H9 (cell line): ENCODE data around the gene PPM1H. TPM values are rescaled to one million over a fixed set of nuclear protein-coding genes. Genes with fewer than 3 reads are reported as not detected.

ENCODE experiments used
- DNase-seq: peaks from one replicate; pipeline ENCODE4 v3.0.0-alpha.2; 2017
- H2AFZ ChIP-seq: one replicate; pipeline ENCODE4 v1.6.1; 2013; ENCODE audit warnings: mild to moderate bottlenecking, low read length, control low read depth, moderate library complexity
- H2AK5ac ChIP-seq: 2 replicates; pipeline ENCODE4 v1.6.1; 2013; ENCODE audit warnings: low read length, control low read depth, mixed read lengths; ENCODE audit not compliant: insufficient read length
- H2BK120ac ChIP-seq: one replicate; pipeline ENCODE4 v1.6.1; 2013; ENCODE audit warnings: low read depth, mild to moderate bottlenecking, low read length, control low read depth, inconsistent platforms; ENCODE audit not compliant: poor library complexity, severe bottlenecking
- H2BK12ac ChIP-seq: 2 replicates; pipeline ENCODE4 v1.6.1; 2013; ENCODE audit warnings: low read length, control low read depth, mixed read lengths, low read depth; ENCODE audit not compliant: insufficient read length
- H2BK15ac ChIP-seq: 2 replicates; pipeline ENCODE4 v1.6.1; 2013; ENCODE audit warnings: low read depth, low read length, control low read depth
- H2BK20ac ChIP-seq: one replicate; pipeline ENCODE4 v1.6.1; 2013; ENCODE audit warnings: low read depth, mild to moderate bottlenecking, low read length, control low read depth, inconsistent platforms; ENCODE audit not compliant: poor library complexity, severe bottlenecking
- H2BK5ac ChIP-seq: 2 replicates; pipeline ENCODE4 v1.6.1; 2013; ENCODE audit warnings: low read length, control low read depth, mixed read lengths; ENCODE audit not compliant: insufficient read length
- H3K14ac ChIP-seq: 2 replicates; pipeline ENCODE4 v1.6.1; 2013; ENCODE audit warnings: low read length, control low read depth; ENCODE audit not compliant: insufficient read depth
- H3K18ac ChIP-seq: 2 replicates; pipeline ENCODE4 v1.6.1; 2013; ENCODE audit warnings: low read depth, mild to moderate bottlenecking, mixed read lengths, low read length, control low read depth; ENCODE audit not compliant: insufficient read length
- H3K23ac ChIP-seq: 2 replicates; pipeline ENCODE4 v1.6.1; 2013; ENCODE audit warnings: low read length, control low read depth, mixed read lengths, low read depth; ENCODE audit not compliant: insufficient read length
- H3K23me2 ChIP-seq: 2 replicates; pipeline ENCODE4 v1.6.1; 2013; ENCODE audit warnings: low read depth, mild to moderate bottlenecking, mixed read lengths, low read length, control low read depth; ENCODE audit not compliant: insufficient read length, poor library complexity, severe bottlenecking
- H3K27ac ChIP-seq: 2 replicates; pipeline ENCODE4 v1.5.1; 2013; ENCODE audit warnings: low read length, control low read depth, mixed read lengths, low read depth; ENCODE audit not compliant: insufficient read length
- H3K27me3 ChIP-seq: 2 replicates; pipeline ENCODE4 v1.6.1; 2013; ENCODE audit warnings: low read length, control low read depth, inconsistent platforms; ENCODE audit not compliant: insufficient read depth
- H3K4ac ChIP-seq: 2 replicates; pipeline ENCODE4 v1.6.1; 2013; ENCODE audit warnings: low read depth, mild to moderate bottlenecking, control low read depth, inconsistent platforms, low read length, moderate library complexity
- H3K4me1 ChIP-seq: 2 replicates; pipeline ENCODE4 v1.6.1; 2013; ENCODE audit warnings: low read length, control low read depth, inconsistent platforms; ENCODE audit not compliant: insufficient read depth
- H3K4me2 ChIP-seq: 2 replicates; pipeline ENCODE4 v1.6.1; 2013; ENCODE audit warnings: low read length, control low read depth, mixed read lengths; ENCODE audit not compliant: insufficient read length, insufficient read depth
- H3K56ac ChIP-seq: 2 replicates; pipeline ENCODE4 v1.6.1; 2013; ENCODE audit warnings: low read depth, mild to moderate bottlenecking, mixed read lengths, low read length, control low read depth; ENCODE audit not compliant: insufficient read length
- H3K79me1 ChIP-seq: 2 replicates; pipeline ENCODE4 v1.6.1; 2013; ENCODE audit warnings: low read depth, mild to moderate bottlenecking, moderate library complexity, low read length, control low read depth, inconsistent platforms; ENCODE audit not compliant: insufficient read depth, poor library complexity, severe bottlenecking
- H3K79me2 ChIP-seq: 2 replicates; pipeline ENCODE4 v1.6.1; 2013; ENCODE audit warnings: low read length, control low read depth, inconsistent platforms; ENCODE audit not compliant: insufficient read depth
- H3K9ac ChIP-seq: 2 replicates; pipeline ENCODE4 v1.6.1; 2013; ENCODE audit warnings: low read length, control low read depth, mixed read lengths; ENCODE audit not compliant: insufficient read length; ENCODE audit errors: extremely low read depth
- H3K9me3 ChIP-seq: one replicate; pipeline ENCODE4 v1.6.1; 2013; ENCODE audit warnings: low read depth, low read length, inconsistent platforms; ENCODE audit not compliant: control insufficient read depth
- H3T11ph ChIP-seq: one replicate; pipeline ENCODE4 v1.6.1; 2013; ENCODE audit warnings: mild to moderate bottlenecking, low read length, control low read depth, inconsistent platforms
- H4K20me1 ChIP-seq: one replicate; pipeline ENCODE4 v1.6.1; 2013; ENCODE audit not compliant: control insufficient read depth, insufficient read length, insufficient read depth
- H4K5ac ChIP-seq: 2 replicates; pipeline ENCODE4 v1.6.1; 2013; ENCODE audit warnings: low read depth, mild to moderate bottlenecking, mixed read lengths, low read length, control low read depth; ENCODE audit not compliant: insufficient read length
- H4K8ac ChIP-seq: replicated peaks from 2 replicates; pipeline ENCODE4 v1.6.1; 2013; ENCODE audit warnings: low read length, control low read depth, mixed read lengths, low read depth; ENCODE audit not compliant: insufficient read length
- H4K91ac ChIP-seq: 2 replicates; pipeline ENCODE4 v1.6.1; 2013; ENCODE audit warnings: low read depth, mild to moderate bottlenecking, moderate library complexity, mixed read lengths, low read length, control low read depth; ENCODE audit not compliant: insufficient read length
- H3K27ac Mint-ChIP-seq, 3 experiments: 2 replicates in 2 of 3; 3 replicates in 1 of 3; pipeline ENCODE4 v1.8.0; 2020 to 2021; ENCODE audit warnings: mixed read lengths in 3 of 3, mild to moderate bottlenecking in 1 of 3, moderate library complexity in 1 of 3
- H3K27me3 Mint-ChIP-seq: 2 replicates; pipeline ENCODE4 v1.8.0; 2021; ENCODE audit warnings: low read depth, mild to moderate bottlenecking, moderate library complexity, mixed read lengths
- H3K36me3 Mint-ChIP-seq, 3 experiments: 2 replicates in 2 of 3; 3 replicates in 1 of 3; pipeline ENCODE4 v1.8.0; 2020 to 2021; ENCODE audit warnings: low read depth in 3 of 3, mixed read lengths in 3 of 3; ENCODE audit not compliant: insufficient read depth in 1 of 3
- H3K4me1 Mint-ChIP-seq, 2 experiments: 2 replicates each; pipeline ENCODE4 v1.8.0; 2020; ENCODE audit warnings: mixed read lengths in 2 of 2
- H3K4me3 Mint-ChIP-seq, 2 experiments: 2 replicates in 1 of 2; 3 replicates in 1 of 2; pipeline ENCODE4 v1.8.0; 2020 to 2021; ENCODE audit warnings: mild to moderate bottlenecking in 2 of 2, mixed read lengths in 2 of 2, moderate library complexity in 1 of 2
- H3K9me3 Mint-ChIP-seq, 2 experiments: 2 replicates in 1 of 2; 3 replicates in 1 of 2; pipeline ENCODE4 v1.8.0; 2020; ENCODE audit warnings: mild to moderate bottlenecking in 2 of 2, mixed read lengths in 2 of 2, moderate library complexity in 1 of 2
- WGBS: extraction: QIAGEN DNeasy Blood & Tissue Kit; methylation state at CpG from one replicate; pipeline ENCODE4 v1.1.7; 2013; ENCODE audit warnings: missing lambda C conversion rate, low lambda C conversion rate, mixed read lengths; ENCODE audit not compliant: insufficient read length; ENCODE audit errors: extremely low coverage; 5-methylcytosine and 5-hydroxymethylcytosine counted together
- total RNA-seq: library from RNA; stranded (reverse); gene quantifications from 2 replicates; pipeline ENCODE4 v1.2.1, GENCODE V29; 2021
- TF ChIP-seq, protein P1 (sequence below): fragments of 200-600 bp; sonication (generic); conservative IDR thresholded peaks from 3 replicates; pipeline ENCODE4 v1.8.0; 2021; ENCODE audit warnings: antibody characterized with exemption, mild to moderate bottlenecking

Gene PPM1H
- total RNA-seq, 1 experiment from 2014 or later: 22.1 TPM

DNA sequence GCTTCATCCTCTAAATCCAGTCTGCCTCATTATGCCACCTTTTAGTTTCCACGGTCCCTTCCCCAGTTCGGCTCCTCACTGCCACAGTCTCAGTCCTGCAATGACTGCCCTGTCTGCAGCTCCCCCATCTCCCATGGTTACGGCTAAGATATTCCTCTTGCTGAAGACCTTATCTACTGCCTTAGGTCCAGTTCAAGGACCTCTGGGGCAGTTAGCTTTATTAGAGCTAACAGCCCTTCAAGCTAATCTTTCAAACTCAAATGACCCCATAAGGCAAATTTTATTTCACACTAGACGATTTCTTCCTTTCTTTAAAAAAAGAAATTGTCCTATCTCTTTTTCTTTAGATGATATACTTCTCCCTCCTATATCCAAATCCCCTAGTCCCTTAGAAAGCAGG lies 253.6 kb downstream of the PPM1H start:
- peaks cover 27 to 30% of the 10 kb centered on the region in 2 experiments for H3K4me1 Mint-ChIP-seq

More for the DNA sequence above, 253.6 kb downstream of the PPM1H start:
- H3K79me2 ChIP-seq: no peaks in the 10 kb centered on the region
- TF ChIP-seq, protein P1, sequence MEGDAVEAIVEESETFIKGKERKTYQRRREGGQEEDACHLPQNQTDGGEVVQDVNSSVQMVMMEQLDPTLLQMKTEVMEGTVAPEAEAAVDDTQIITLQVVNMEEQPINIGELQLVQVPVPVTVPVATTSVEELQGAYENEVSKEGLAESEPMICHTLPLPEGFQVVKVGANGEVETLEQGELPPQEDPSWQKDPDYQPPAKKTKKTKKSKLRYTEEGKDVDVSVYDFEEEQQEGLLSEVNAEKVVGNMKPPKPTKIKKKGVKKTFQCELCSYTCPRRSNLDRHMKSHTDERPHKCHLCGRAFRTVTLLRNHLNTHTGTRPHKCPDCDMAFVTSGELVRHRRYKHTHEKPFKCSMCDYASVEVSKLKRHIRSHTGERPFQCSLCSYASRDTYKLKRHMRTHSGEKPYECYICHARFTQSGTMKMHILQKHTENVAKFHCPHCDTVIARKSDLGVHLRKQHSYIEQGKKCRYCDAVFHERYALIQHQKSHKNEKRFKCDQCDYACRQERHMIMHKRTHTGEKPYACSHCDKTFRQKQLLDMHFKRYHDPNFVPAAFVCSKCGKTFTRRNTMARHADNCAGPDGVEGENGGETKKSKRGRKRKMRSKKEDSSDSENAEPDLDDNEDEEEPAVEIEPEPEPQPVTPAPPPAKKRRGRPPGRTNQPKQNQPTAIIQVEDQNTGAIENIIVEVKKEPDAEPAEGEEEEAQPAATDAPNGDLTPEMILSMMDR: no peak
- H2BK15ac ChIP-seq: no peak overlapping the region
- no peak overlapping the region for H2AFZ ChIP-seq
- H2BK12ac ChIP-seq: no peak overlapping the region
- WGBS: no CpG with 5 or more reads among the region's 4 CpGs
- H3K79me1 ChIP-seq: no peaks in the 10 kb centered on the region
- H2BK5ac ChIP-seq: no peak overlapping the region
- peaks cover 2% of the 10 kb centered on the region; the same call in 1 of the 2 replicates for H3K27me3 Mint-ChIP-seq
- H3K56ac ChIP-seq: no peak overlapping the region
- peaks cover 8% of the 10 kb centered on the region for H3K4me1 ChIP-seq
- no peaks in the 10 kb centered on the region for H3K23me2 ChIP-seq
- H3K4me3 Mint-ChIP-seq: no peak overlapping the region
- no peak overlapping the region for H3K23ac ChIP-seq
- H3K36me3 Mint-ChIP-seq: peaks cover 21 to 35% (median 26%) of the 10 kb centered on the region in 3 experiments
- H3K9ac ChIP-seq: no peak overlapping the region
- H2BK20ac ChIP-seq: no peak overlapping the region
- DNase-seq: no peak
- H3T11ph ChIP-seq: no peak overlapping the region
- no peak overlapping the region for H4K91ac ChIP-seq
- no peaks in the 10 kb centered on the region for H3K27me3 ChIP-seq
- H3K14ac ChIP-seq: no peak overlapping the region
- H3K18ac ChIP-seq: no peak overlapping the region
- H3K27ac ChIP-seq: no peak overlapping the region
- H3K4ac ChIP-seq: no peak overlapping the region
- H4K20me1 ChIP-seq: no peaks in the 10 kb centered on the region
- H3K9me3 ChIP-seq: peaks cover 11% of the 10 kb centered on the region
- no peak overlapping the region for H2AK5ac ChIP-seq
- H2BK120ac ChIP-seq: no peak overlapping the region
- H3K9me3 Mint-ChIP-seq: peaks cover 18 to 19% of the 10 kb centered on the region in 2 experiments
- H3K27ac Mint-ChIP-seq: no peak overlapping the region; a peak in 1 of 7 replicates
- no peak overlapping the region for H4K8ac ChIP-seq
- H4K5ac ChIP-seq: no peak overlapping the region
- no peak overlapping the region for H3K4me2 ChIP-seq
